ENCODE measurements around the gene B4GALT1. TPM values are rescaled to one million over a fixed set of nuclear protein-coding genes. Genes with fewer than 3 reads are reported as not detected.

Gene B4GALT1, protein sequence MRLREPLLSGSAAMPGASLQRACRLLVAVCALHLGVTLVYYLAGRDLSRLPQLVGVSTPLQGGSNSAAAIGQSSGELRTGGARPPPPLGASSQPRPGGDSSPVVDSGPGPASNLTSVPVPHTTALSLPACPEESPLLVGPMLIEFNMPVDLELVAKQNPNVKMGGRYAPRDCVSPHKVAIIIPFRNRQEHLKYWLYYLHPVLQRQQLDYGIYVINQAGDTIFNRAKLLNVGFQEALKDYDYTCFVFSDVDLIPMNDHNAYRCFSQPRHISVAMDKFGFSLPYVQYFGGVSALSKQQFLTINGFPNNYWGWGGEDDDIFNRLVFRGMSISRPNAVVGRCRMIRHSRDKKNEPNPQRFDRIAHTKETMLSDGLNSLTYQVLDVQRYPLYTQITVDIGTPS
- 100 TPM for total RNA-seq

DNA sequence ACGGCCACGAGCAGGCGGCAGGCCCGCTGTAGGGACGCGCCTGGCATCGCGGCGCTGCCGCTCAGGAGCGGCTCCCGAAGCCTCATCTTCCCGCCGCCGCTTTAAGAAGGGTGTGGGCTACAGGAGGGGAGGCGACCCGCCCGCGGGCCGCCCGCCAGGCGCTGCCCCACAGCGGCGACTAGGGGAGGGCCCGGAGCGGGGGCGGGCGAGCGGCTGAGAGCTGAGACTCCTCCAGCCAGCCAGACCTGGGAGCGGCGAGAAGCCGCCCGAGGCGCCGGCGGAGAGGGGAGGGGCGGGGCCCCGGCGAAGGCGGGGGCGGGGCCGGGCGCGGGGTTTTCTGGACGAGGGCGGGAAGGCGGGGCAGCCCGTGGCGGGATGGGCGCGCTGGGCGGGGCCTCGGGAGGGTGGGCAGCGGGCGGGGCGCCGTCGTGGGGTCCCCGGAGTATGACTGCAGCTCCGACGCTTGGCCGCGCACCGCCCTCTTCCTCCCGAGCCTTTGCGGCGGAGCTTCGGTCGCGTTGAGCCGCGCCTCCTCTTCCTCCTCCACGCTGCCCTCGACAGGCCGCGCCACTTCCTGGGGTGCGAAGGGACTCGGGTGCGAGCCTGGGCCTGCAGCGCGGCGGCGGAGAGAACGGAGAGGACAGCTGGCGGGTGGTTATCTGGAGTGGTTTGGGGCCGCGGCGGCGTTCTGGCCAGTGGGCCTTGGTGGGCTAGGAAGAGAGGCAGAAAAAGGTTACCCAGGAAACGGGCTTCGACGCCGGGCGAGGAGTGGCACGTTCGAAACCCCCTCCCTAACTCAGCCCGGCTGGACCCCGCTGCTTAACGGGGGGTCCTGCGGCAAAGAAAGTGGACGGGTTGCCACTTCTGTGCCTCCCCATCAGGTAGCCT, at the start of gene B4GALT1:
TSS of gene B4GALT1 (minus strand) at position 253 of the 888 bp plus-strand sequence. CDS start at position 86, 167 bp downstream.
- peak; percentile 82 to 98 for DNase-seq (ENCODE audit: low spot score in 2 of 2)
- Histone ChIP-seq H3K9me3 (no peaks in the 10 kb centered on the region), H3K4me1 (peaks cover 11 to 34% of the 10 kb centered on the region in 2 donors), H3K36me3 (no peaks in the 10 kb centered on the region), H3K4me3 (peak within 1 kb of the TSS; percentile 85 to 90), H3K27me3 (no peaks in the 10 kb centered on the region), H3K27ac (peak within 1 kb of the TSS; percentile 98 to 99)
- intact Hi-C loops (cut with DNase I), result loop anchor here (1.0 to 2.0 kb wide), 4 partner anchors 31 to 142 kb away; partner anchors contain the start of gene DNAJA1
- no peak for TF ChIP-seq CTCF (IDR thresholded peaks at IDR 0.05)

DNA sequence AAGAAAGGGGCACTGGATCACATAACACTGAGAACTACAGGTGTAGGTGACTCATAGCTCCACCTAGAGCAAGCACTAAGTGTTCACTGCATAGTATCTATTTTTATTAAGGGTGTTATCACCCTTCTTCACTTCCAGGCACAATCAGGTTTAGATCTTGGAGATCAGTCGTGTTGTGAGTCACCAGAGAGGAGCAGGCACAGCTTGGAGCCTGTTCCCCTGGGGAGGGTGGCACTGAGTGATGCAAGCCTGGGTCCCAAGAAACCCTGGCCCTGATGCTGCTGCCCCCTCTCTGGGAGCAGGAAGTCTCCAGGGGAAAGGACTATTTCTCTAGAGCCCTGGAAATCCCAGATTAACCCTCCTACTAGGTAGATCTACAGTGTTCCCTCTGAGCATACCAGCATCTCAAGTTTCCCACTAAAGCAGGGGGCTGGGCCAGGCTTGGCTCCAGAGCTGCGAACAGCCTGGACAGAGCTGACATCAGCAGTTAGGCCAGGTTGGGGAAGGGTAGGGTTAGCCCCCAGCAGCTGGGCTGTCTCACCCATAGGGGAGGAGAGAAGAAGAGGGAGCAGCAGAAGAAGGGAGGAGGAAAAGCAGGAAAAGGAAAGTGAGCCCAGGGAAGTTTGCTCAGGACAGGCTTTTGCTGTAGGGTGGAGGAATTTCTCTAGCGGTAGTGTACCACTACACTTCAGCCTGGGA, 44.7 kb upstream of the B4GALT1 start:
- no peak for DNase-seq (ENCODE audit: low spot score in 2 of 2)
- intact Hi-C loops (cut with DNase I), result no loop called here
- TF ChIP-seq CTCF (IDR thresholded peaks at IDR 0.05), result no peak

GRCh38 chr9:33210006-33210715, 43.0 kb upstream of the B4GALT1 start:
- intact Hi-C loops (cut with DNase I), result no loop called here
- Histone ChIP-seq H3K4me3 (no peak overlapping the region), H3K27ac (no peak overlapping the region), H3K9me3 (no peaks in the 10 kb centered on the region), H3K4me1 (no peaks in the 10 kb centered on the region), H3K27me3 (no peaks in the 10 kb centered on the region), H3K36me3 (no peaks in the 10 kb centered on the region)
- no peak for DNase-seq (ENCODE audit: low spot score in 2 of 2)
- TF ChIP-seq CTCF (IDR thresholded peaks at IDR 0.05), result no peak

More for the DNA sequence above, 44.7 kb upstream of the B4GALT1 start:
- Histone ChIP-seq H3K9me3 (no peaks in the 10 kb centered on the region), H3K4me3 (no peak overlapping the region), H3K36me3 (no peaks in the 10 kb centered on the region), H3K27me3 (no peaks in the 10 kb centered on the region), H3K27ac (no peak overlapping the region), H3K4me1 (no peaks in the 10 kb centered on the region)

GRCh38 chr9:33209394-33209793, 42.3 kb upstream of the B4GALT1 start:
- DNase-seq (ENCODE audit: low spot score in 2 of 2), result no peak
- Histone ChIP-seq H3K27ac (no peak overlapping the region), H3K36me3 (no peaks in the 10 kb centered on the region), H3K4me3 (no peak overlapping the region), H3K4me1 (no peaks in the 10 kb centered on the region), H3K9me3 (no peaks in the 10 kb centered on the region), H3K27me3 (no peaks in the 10 kb centered on the region)
- no peak for TF ChIP-seq CTCF (IDR thresholded peaks at IDR 0.05)
- intact Hi-C loops (cut with DNase I), result no loop called here

Data from ascending aorta (tissue), 2 donors.